Mononuclear cell (primary cell): Measurements from ENCODE around the gene CATSPERZ. TPM values are rescaled to one million over a fixed set of nuclear protein-coding genes. Genes with fewer than 3 reads are reported as not detected.

Experiments
- H3K27me3 ChIP-seq: 2 replicates; pipeline ENCODE4 v1.6.0; 2011; ENCODE audit warnings: low read length, control low read depth; ENCODE audit not compliant: insufficient read depth
- H3K4me1 ChIP-seq: 2 replicates; pipeline ENCODE4 v1.5.1; 2011; ENCODE audit warnings: mild to moderate bottlenecking, low read length, control low read depth; ENCODE audit not compliant: insufficient read depth
- H3K4me3 ChIP-seq: 2 replicates; pipeline ENCODE4 v1.5.1; 2011; ENCODE audit warnings: mild to moderate bottlenecking, low read length, moderate library complexity
- H3K9me3 ChIP-seq: 2 replicates; pipeline ENCODE4 v1.5.1; 2011; ENCODE audit warnings: low read depth, mild to moderate bottlenecking, control low read depth, low read length
- total RNA-seq: library from RNA; depleted of rRNA; stranded (reverse); fragments of >200 nt; gene quantifications from one replicate; pipeline ENCODE4 v1.2.3, GENCODE V29; 2012

CATSPERZ gene
- total RNA-seq, 1 donor, result not detected

- H3K27me3 ChIP-seq, result no peaks in the 10 kb centered on the region
- no peak overlapping the region for H3K4me3 ChIP-seq
- peaks cover 15% of the 10 kb centered on the region for H3K4me1 ChIP-seq
- no peaks in the 10 kb centered on the region for H3K9me3 ChIP-seq
Observed at GRCh38 chr11:64275031-64275800, 24.9 kb upstream of the CATSPERZ start.

GRCh38 chr11:64275841-64276240 lies 24.3 kb upstream of the CATSPERZ start:
- peaks cover 9% of the 10 kb centered on the region for H3K4me1 ChIP-seq
- no peak overlapping the region for H3K4me3 ChIP-seq
- H3K9me3 ChIP-seq, result no peaks in the 10 kb centered on the region
- no peaks in the 10 kb centered on the region for H3K27me3 ChIP-seq

GRCh38 chr11:64276653-64277431 lies 23.3 kb upstream of the CATSPERZ start:
- peaks cover 5% of the 10 kb centered on the region for H3K4me1 ChIP-seq
- no peaks in the 10 kb centered on the region for H3K9me3 ChIP-seq
- H3K4me3 ChIP-seq, result no peak overlapping the region
- no peaks in the 10 kb centered on the region for H3K27me3 ChIP-seq

GRCh38 chr11:64278576-64279190 lies 21.5 kb upstream of the CATSPERZ start:
- Histone ChIP-seq H3K9me3 (no peaks in the 10 kb centered on the region), H3K4me3 (no peak overlapping the region), H3K27me3 (no peaks in the 10 kb centered on the region), H3K4me1 (peaks cover 4% of the 10 kb centered on the region)

GRCh38 chr11:64281957-64282770 lies 18.0 kb upstream of the CATSPERZ start:
- no peaks in the 10 kb centered on the region for H3K27me3 ChIP-seq
- no peak overlapping the region for H3K4me3 ChIP-seq
- no peaks in the 10 kb centered on the region for H3K9me3 ChIP-seq
- H3K4me1 ChIP-seq, result peaks cover 19% of the 10 kb centered on the region

GRCh38 chr11:64283092-64283491 lies 17.1 kb upstream of the CATSPERZ start:
- Histone ChIP-seq H3K4me1 (peaks cover 19% of the 10 kb centered on the region), H3K27me3 (no peaks in the 10 kb centered on the region), H3K9me3 (no peaks in the 10 kb centered on the region), H3K4me3 (no peak overlapping the region)

GRCh38 chr11:64284048-64284961 lies 15.9 kb upstream of the CATSPERZ start, which contains the start of gene BAD:
TSS of gene BAD (minus strand) at chr11:64284665. CDS start at chr11:64284368, 297 bp downstream.
- Histone ChIP-seq H3K4me3 (peak within 1 kb of the TSS; percentile 77), H3K4me1 (peaks cover 19% of the 10 kb centered on the region), H3K9me3 (no peaks in the 10 kb centered on the region), H3K27me3 (no peaks in the 10 kb centered on the region)

GRCh38 chr11:64284962-64285884 lies 14.9 kb upstream of the CATSPERZ start, which contains the start of gene GPR137:
TSS of gene GPR137 (plus strand) at chr11:64285848. CDS start at chr11:64286525, 677 bp downstream.
- H3K4me3 ChIP-seq, result peak within 1 kb of the TSS; percentile 77
- H3K9me3 ChIP-seq, result no peaks in the 10 kb centered on the region
- peaks cover 3% of the 10 kb centered on the region for H3K27me3 ChIP-seq
- peaks cover 19% of the 10 kb centered on the region for H3K4me1 ChIP-seq

- peaks cover 12% of the 10 kb centered on the region for H3K27me3 ChIP-seq
- no peaks in the 10 kb centered on the region for H3K9me3 ChIP-seq
- peak overlapping the region; percentile 77 for H3K4me3 ChIP-seq
- H3K4me1 ChIP-seq, result peaks cover 19% of the 10 kb centered on the region
Observed at GRCh38 chr11:64285885-64286800, 14.0 kb upstream of the CATSPERZ start.

GRCh38 chr11:64286801-64287159 lies 13.4 kb upstream of the CATSPERZ start:
- H3K4me3 ChIP-seq, result no peak overlapping the region
- H3K27me3 ChIP-seq, result peaks cover 15% of the 10 kb centered on the region
- H3K9me3 ChIP-seq, result no peaks in the 10 kb centered on the region
- H3K4me1 ChIP-seq, result peaks cover 25% of the 10 kb centered on the region

GRCh38 chr11:64287676-64288352 lies 12.3 kb upstream of the CATSPERZ start:
- Histone ChIP-seq H3K27me3 (peaks cover 21% of the 10 kb centered on the region), H3K9me3 (no peaks in the 10 kb centered on the region), H3K4me3 (no peak overlapping the region), H3K4me1 (peaks cover 35% of the 10 kb centered on the region)

- H3K9me3 ChIP-seq, result no peaks in the 10 kb centered on the region
- no peak overlapping the region for H3K4me3 ChIP-seq
- H3K27me3 ChIP-seq, result peaks cover 26% of the 10 kb centered on the region
- H3K4me1 ChIP-seq, result peaks cover 34% of the 10 kb centered on the region
Observed at GRCh38 chr11:64288353-64288750, 11.8 kb upstream of the CATSPERZ start.
